Astrocyte (in vitro differentiated cells and primary cell): ENCODE data around the gene UGT1A7. TPM values are rescaled to one million over a fixed set of nuclear protein-coding genes. Genes with fewer than 3 reads are reported as not detected.

Source experiments
- DNase-seq: peaks from one replicate; pipeline ENCODE4 v3.0.0-alpha.2; 2010; ENCODE audit warnings: low read depth
- FAIRE-seq: peaks from 2 replicates; lab custom pipeline; 2011; peaks lifted over from hg19 to GRCh38; lab: Jason Lieb, UNC
- H2AFZ ChIP-seq: 2 replicates; pipeline ENCODE4 v1.6.0; 2012; ENCODE audit warnings: low read depth, low read length, inconsistent platforms
- H3K27ac ChIP-seq: 2 replicates; pipeline ENCODE4 v1.5.1; 2011; ENCODE audit warnings: low read depth, low read length, inconsistent platforms
- H3K27me3 ChIP-seq: 2 replicates; pipeline ENCODE4 v1.6.0; 2011; ENCODE audit warnings: low read length, inconsistent platforms; ENCODE audit not compliant: insufficient read depth
- H3K36me3 ChIP-seq: 2 replicates; pipeline ENCODE4 v1.5.1; 2011; ENCODE audit warnings: low read length, inconsistent platforms; ENCODE audit not compliant: insufficient read depth
- H3K4me1 ChIP-seq: 2 replicates; pipeline ENCODE4 v1.5.1; 2011; ENCODE audit warnings: low read length, inconsistent platforms; ENCODE audit not compliant: insufficient read depth
- H3K4me2 ChIP-seq: 2 replicates; pipeline ENCODE4 v1.6.0; 2012; ENCODE audit warnings: low read length, inconsistent platforms
- H3K4me3 ChIP-seq: 2 replicates; pipeline ENCODE4 v1.5.1; 2011; ENCODE audit warnings: low read depth, mild to moderate bottlenecking, low read length, inconsistent platforms; ENCODE audit not compliant: insufficient read depth
- H3K79me2 ChIP-seq: 2 replicates; pipeline ENCODE4 v1.6.0; 2012; ENCODE audit warnings: mild to moderate bottlenecking, low read length, inconsistent platforms; ENCODE audit not compliant: insufficient read depth
- H3K9ac ChIP-seq: 2 replicates; pipeline ENCODE4 v1.6.0; 2012; ENCODE audit warnings: mild to moderate bottlenecking, low read length, inconsistent platforms
- H3K9me3 ChIP-seq: 2 replicates; pipeline ENCODE4 v1.5.1; 2012; ENCODE audit warnings: low read depth, mild to moderate bottlenecking, low read length, inconsistent platforms; ENCODE audit not compliant: insufficient read depth
- H4K20me1 ChIP-seq: 2 replicates; pipeline ENCODE4 v1.6.0; 2012; ENCODE audit warnings: low read length, inconsistent platforms; ENCODE audit not compliant: insufficient read depth
- H3K27ac Mint-ChIP-seq: one replicate; pipeline ENCODE4 v1.8.0; 2021; ENCODE audit warnings: mild to moderate bottlenecking, mixed read lengths; ENCODE audit not compliant: unreplicated experiment
- H3K27me3 Mint-ChIP-seq: one replicate; pipeline ENCODE4 v1.8.0; 2021; ENCODE audit warnings: low read depth, mixed read lengths; ENCODE audit not compliant: unreplicated experiment
- H3K36me3 Mint-ChIP-seq: one replicate; pipeline ENCODE4 v1.8.0; 2021; ENCODE audit warnings: low read depth, mixed read lengths; ENCODE audit not compliant: unreplicated experiment
- H3K4me1 Mint-ChIP-seq: one replicate; pipeline ENCODE4 v1.8.0; 2021; ENCODE audit warnings: low read depth, mixed read lengths; ENCODE audit not compliant: unreplicated experiment
- H3K4me3 Mint-ChIP-seq: one replicate; pipeline ENCODE4 v1.8.0; 2021; ENCODE audit warnings: mild to moderate bottlenecking, moderate library complexity, mixed read lengths; ENCODE audit not compliant: unreplicated experiment
- H3K9me3 Mint-ChIP-seq: one replicate; pipeline ENCODE4 v1.8.0; 2021; ENCODE audit warnings: mild to moderate bottlenecking, mixed read lengths; ENCODE audit not compliant: unreplicated experiment
- EZH2 ChIP-seq: IDR thresholded peaks from 2 replicates; pipeline ENCODE4 v1.6.1; 2012; ENCODE audit warnings: mild to moderate bottlenecking, low read length, inconsistent platforms; ENCODE audit not compliant: insufficient read depth
- total RNA-seq: library from RNA; stranded (reverse); gene quantifications from 2 replicates; pipeline ENCODE4 v1.2.1, GENCODE V29; 2021
- TF ChIP-seq, protein P1 (sequence below): IDR thresholded peaks from 2 replicates; pipeline ENCODE4 v1.5.1; 2011; ENCODE audit warnings: low read depth, mild to moderate bottlenecking, inconsistent platforms, low read length, moderate library complexity; ENCODE audit not compliant: insufficient read depth

Gene UGT1A7
- total RNA-seq, 1 donor from 2014 or later: not detected

DNA sequence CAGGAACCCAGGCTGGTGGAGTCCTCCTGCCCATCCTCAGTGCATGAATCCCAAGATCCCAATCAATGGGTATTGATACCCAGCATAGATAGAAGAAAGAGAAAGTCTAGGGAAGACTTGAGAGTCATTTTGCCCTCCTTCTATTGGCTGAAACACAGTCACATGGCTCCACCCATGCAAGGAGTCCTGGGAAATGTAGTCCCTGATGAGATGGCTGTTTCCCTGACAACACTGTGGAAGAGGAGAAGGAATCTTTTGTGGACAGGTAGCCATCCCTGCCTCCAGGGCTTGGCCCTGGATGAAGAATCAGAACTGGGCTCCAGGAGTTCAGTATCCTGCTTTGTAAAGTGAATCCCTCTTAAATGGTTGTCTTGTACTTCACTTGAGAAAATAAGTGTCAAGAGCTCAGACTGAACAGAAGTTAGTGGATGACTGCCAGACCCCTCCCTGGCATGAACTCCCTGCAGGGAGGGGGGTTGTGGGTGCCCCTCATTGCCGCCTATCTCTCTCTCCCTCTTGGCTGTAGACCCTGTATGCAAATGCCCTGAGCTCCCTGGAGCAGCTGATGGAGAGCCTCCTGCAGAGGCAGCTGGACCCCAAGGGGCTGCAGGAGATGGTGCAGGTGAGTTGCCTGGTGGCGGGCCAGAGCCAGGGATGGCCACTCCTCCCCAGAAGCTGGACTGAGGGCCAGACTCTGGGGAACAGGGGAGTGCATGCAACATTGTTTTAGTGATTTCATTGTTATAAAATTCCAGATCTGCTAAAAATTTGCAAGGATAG lies 132.5 kb downstream of the UGT1A7 start:
- FAIRE-seq (no peak), DNase-seq (no peak)
- H3K4me2 ChIP-seq: no peak overlapping the region
- no peaks in the 10 kb centered on the region for H3K79me2 ChIP-seq
- H2AFZ ChIP-seq: no peak overlapping the region
- no peak overlapping the region for H3K27ac ChIP-seq
- no peaks in the 10 kb centered on the region for H3K36me3 ChIP-seq
- H3K9me3 ChIP-seq: no peaks in the 10 kb centered on the region
- no peaks in the 10 kb centered on the region for H4K20me1 ChIP-seq
- Mint-ChIP-seq H3K9me3 (no peaks in the 10 kb centered on the region), H3K4me1 (no peaks in the 10 kb centered on the region), H3K27me3 (peaks cover 28% of the 10 kb centered on the region), H3K4me3 (no peak overlapping the region), H3K36me3 (no peaks in the 10 kb centered on the region), H3K27ac (no peak overlapping the region)
- no peak overlapping the region for H3K9ac ChIP-seq
- peaks cover 4% of the 10 kb centered on the region for H3K27me3 ChIP-seq
- no peak overlapping the region for H3K4me3 ChIP-seq
- no peaks in the 10 kb centered on the region for H3K4me1 ChIP-seq
- TF ChIP-seq, protein P1, sequence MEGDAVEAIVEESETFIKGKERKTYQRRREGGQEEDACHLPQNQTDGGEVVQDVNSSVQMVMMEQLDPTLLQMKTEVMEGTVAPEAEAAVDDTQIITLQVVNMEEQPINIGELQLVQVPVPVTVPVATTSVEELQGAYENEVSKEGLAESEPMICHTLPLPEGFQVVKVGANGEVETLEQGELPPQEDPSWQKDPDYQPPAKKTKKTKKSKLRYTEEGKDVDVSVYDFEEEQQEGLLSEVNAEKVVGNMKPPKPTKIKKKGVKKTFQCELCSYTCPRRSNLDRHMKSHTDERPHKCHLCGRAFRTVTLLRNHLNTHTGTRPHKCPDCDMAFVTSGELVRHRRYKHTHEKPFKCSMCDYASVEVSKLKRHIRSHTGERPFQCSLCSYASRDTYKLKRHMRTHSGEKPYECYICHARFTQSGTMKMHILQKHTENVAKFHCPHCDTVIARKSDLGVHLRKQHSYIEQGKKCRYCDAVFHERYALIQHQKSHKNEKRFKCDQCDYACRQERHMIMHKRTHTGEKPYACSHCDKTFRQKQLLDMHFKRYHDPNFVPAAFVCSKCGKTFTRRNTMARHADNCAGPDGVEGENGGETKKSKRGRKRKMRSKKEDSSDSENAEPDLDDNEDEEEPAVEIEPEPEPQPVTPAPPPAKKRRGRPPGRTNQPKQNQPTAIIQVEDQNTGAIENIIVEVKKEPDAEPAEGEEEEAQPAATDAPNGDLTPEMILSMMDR: no peak
- no peak for TF ChIP-seq EZH2

- Histone ChIP-seq H3K4me3 (no peak overlapping the region), H3K4me1 (no peaks in the 10 kb centered on the region), H3K27me3 (peaks cover 2% of the 10 kb centered on the region), H3K9ac (no peak overlapping the region), H3K36me3 (no peaks in the 10 kb centered on the region), H2AFZ (no peak overlapping the region), H3K79me2 (no peaks in the 10 kb centered on the region), H3K4me2 (no peak overlapping the region), H4K20me1 (no peaks in the 10 kb centered on the region), H3K27ac (no peak overlapping the region), H3K9me3 (no peaks in the 10 kb centered on the region)
- H3K36me3 Mint-ChIP-seq: no peaks in the 10 kb centered on the region
- no peak overlapping the region for H3K4me3 Mint-ChIP-seq
- no peak for FAIRE-seq
- DNase-seq: peak; percentile 20
- no peak for TF ChIP-seq EZH2
- TF ChIP-seq, protein P1: no peak
- no peak overlapping the region for H3K27ac Mint-ChIP-seq
- no peaks in the 10 kb centered on the region for H3K4me1 Mint-ChIP-seq
- H3K9me3 Mint-ChIP-seq: no peaks in the 10 kb centered on the region
- H3K27me3 Mint-ChIP-seq: peaks cover 30% of the 10 kb centered on the region
Observed at GRCh38 chr2:233815861-233816260, 134.2 kb downstream of the UGT1A7 start.

DNA sequence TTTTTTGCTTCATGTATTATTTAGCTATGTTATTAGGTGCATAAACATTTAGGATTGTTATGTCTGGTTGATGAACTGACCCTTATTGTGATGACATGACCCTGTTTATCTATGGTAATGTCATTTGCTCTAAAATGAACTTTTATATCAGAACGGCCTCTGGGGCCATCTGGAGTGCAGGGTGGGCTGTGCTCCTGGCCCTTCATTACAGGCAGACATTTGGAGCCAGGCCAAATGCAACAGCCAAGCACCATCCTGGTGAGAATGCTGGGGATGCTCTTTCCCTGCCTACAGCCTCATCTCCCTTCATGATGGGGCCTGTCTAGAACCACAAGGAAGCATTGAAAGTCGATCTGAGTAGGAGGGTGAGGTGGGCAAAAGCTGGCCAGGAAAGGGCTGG lies 134.6 kb downstream of the UGT1A7 start:
- FAIRE-seq: no peak
- no peaks in the 10 kb centered on the region for H3K4me1 Mint-ChIP-seq
- no peaks in the 10 kb centered on the region for H3K9me3 Mint-ChIP-seq
- Histone ChIP-seq H2AFZ (no peak overlapping the region), H3K9me3 (no peaks in the 10 kb centered on the region), H3K79me2 (no peaks in the 10 kb centered on the region), H3K9ac (no peak overlapping the region), H4K20me1 (no peaks in the 10 kb centered on the region), H3K36me3 (no peaks in the 10 kb centered on the region), H3K4me1 (no peaks in the 10 kb centered on the region), H3K27me3 (peaks cover under 1% of the 10 kb centered on the region), H3K4me2 (no peak overlapping the region), H3K27ac (no peak overlapping the region), H3K4me3 (no peak overlapping the region)
- DNase-seq: no peak
- no peaks in the 10 kb centered on the region for H3K36me3 Mint-ChIP-seq
- TF ChIP-seq, protein P1: no peak
- no peak for TF ChIP-seq EZH2
- H3K4me3 Mint-ChIP-seq: no peak overlapping the region
- peaks cover 30% of the 10 kb centered on the region for H3K27me3 Mint-ChIP-seq
- H3K27ac Mint-ChIP-seq: no peak overlapping the region
